GM12874 (cell line): Measurements from ENCODE around the gene FRAT2.

Experiments used
- CTCF ChIP-seq: IDR thresholded peaks from 2 replicates; pipeline ENCODE4 v1.5.1; 2011; ENCODE audit warnings: low read depth, mild to moderate bottlenecking, control low read depth, low read length, moderate library complexity; ENCODE audit not compliant: insufficient read depth

FRAT2 gene

GRCh38 chr10:97373456-97373855 is 38.9 kb upstream of the FRAT2 start:
- TF ChIP-seq CTCF: no peak

DNA sequence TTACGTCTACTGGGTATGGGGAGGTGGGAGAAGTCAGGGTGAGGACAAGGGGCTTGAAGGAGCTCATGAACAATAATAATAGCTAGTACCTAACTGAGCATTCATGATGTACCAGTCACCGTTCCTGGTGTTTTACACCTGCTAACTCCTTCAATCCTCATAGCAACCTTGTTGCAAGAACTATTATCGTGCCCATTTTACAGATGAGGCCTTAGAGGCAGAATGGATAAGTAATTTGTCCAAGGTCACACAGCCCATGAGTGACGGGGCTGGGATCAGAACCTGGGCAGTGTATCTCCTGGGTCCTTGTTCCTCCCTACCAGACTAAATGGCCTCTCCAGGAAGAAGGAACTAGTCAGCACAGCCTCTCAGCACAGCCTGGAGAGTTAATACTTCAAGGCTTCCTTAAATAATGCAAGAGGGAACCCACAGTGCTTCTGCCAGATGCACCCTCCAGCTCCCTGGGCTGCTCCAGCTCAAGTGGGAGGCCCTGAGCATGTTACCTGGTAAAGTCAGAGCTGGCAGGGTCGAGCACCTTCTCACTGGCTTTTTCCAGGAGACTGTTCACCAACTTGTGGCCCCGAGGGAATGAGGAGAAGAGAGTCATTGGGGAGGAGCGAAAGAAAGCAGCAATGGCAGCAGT is 37.8 kb upstream of the FRAT2 start:
- no peak for TF ChIP-seq CTCF

- no peak for TF ChIP-seq CTCF
These were observed 37.2 kb upstream of the FRAT2 start for GRCh38 chr10:97371696-97372095.

- no peak for TF ChIP-seq CTCF
These were observed 32.7 kb upstream of the FRAT2 start for GRCh38 chr10:97367126-97367649.

- TF ChIP-seq CTCF: no peak
These were observed 32.0 kb upstream of the FRAT2 start for GRCh38 chr10:97366572-97366971.

DNA sequence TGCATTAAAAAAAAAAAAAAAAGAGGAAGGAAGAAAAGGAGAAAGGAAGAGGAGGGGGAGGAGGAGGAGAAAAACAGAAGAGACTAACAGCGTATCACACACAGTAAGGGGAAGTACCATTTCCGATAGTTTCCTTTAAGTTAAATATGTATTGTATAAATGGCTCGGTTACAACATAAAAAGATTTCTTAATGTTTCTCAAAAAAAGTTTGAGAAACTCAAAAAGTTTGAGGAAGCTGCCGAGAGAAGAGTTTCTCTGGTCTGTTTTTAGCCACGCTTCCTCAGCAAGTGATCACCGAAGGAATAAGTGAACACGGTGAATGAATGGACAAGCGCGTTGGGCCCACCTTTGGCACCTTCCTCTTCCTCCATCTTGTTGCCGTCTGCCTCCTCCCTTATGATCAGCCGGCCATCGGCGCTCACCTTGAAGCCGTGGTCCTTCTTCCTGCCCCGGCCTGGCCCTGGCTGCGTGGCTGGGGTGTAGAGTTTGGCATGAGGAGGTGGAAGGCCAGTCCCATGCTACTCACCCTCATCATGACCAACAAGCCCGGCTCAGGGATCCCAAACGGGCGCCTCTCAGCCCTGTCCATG is 31.3 kb upstream of the FRAT2 start:
- no peak for TF ChIP-seq CTCF

- TF ChIP-seq CTCF: no peak
These were observed 28.5 kb upstream of the FRAT2 start for GRCh38 chr10:97363071-97363470.
